AML-193 (cell line): ENCODE results near the gene CACNB2.
"Not testable (repeated sequence)": the region's sequence is repeated elsewhere in the genome, so short reads cannot be mapped to it uniquely, and the experiment has no call there.

Source experiments
- DNase-seq, 2 experiments: peaks; one replicate each; lab custom pipeline; 2025; lab: John Stamatoyannopoulos, UW

The CACNB2 gene

GRCh38 chr10:18400906-18401245, 260.7 kb downstream of the CACNB2 start:
- no peak for DNase-seq

GRCh38 chr10:18401416-18402195, 261.4 kb downstream of the CACNB2 start:
- DNase-seq, result no peak

GRCh38 chr10:18402853-18403252, 262.6 kb downstream of the CACNB2 start:
- no peak for DNase-seq

GRCh38 chr10:18404530-18404929, 264.3 kb downstream of the CACNB2 start:
- DNase-seq, result no peak

GRCh38 chr10:18406136-18406535, 265.9 kb downstream of the CACNB2 start:
- no peak for DNase-seq

- DNase-seq, result no peak
These were observed 269.6 kb downstream of the CACNB2 start for GRCh38 chr10:18409599-18410397.

GRCh38 chr10:18414061-18414460, 273.8 kb downstream of the CACNB2 start:
- no peak for DNase-seq

- DNase-seq, result no peak
These were observed 277.8 kb downstream of the CACNB2 start for GRCh38 chr10:18417950-18418527.

GRCh38 chr10:18418541-18419215, 278.5 kb downstream of the CACNB2 start:
- DNase-seq, result peak; percentile 5 to 13

GRCh38 chr10:18419945-18420344, 279.7 kb downstream of the CACNB2 start:
- DNase-seq, result no peak

- DNase-seq, result no peak
These were observed 281.6 kb downstream of the CACNB2 start for GRCh38 chr10:18421726-18422293.

GRCh38 chr10:18423058-18423637, 282.9 kb downstream of the CACNB2 start:
- no peak for DNase-seq

- DNase-seq, result no peak
These were observed 284.0 kb downstream of the CACNB2 start for GRCh38 chr10:18424200-18424599.

- DNase-seq, result no peak
These were observed 289.1 kb downstream of the CACNB2 start for GRCh38 chr10:18429335-18429734.

- no peak for DNase-seq
These were observed 296.7 kb downstream of the CACNB2 start for GRCh38 chr10:18436902-18437301.

- no peak for DNase-seq
These were observed 297.3 kb downstream of the CACNB2 start for GRCh38 chr10:18437486-18437885.

GRCh38 chr10:18438361-18439126, 298.3 kb downstream of the CACNB2 start:
- DNase-seq, result no peak

GRCh38 chr10:18439601-18440000, 299.4 kb downstream of the CACNB2 start:
- no peak for DNase-seq

GRCh38 chr10:18445635-18446034, 305.4 kb downstream of the CACNB2 start:
- not testable (repeated sequence) for DNase-seq

GRCh38 chr10:18446205-18446604, 306.0 kb downstream of the CACNB2 start:
- no peak for DNase-seq

- DNase-seq, result no peak
These were observed 309.4 kb downstream of the CACNB2 start for GRCh38 chr10:18449611-18450026.
